ENCODE measurements around the gene HAAO. TPM values are rescaled to one million over a fixed set of nuclear protein-coding genes. Genes with fewer than 3 reads are reported as not detected.

HAAO gene
- total RNA-seq, 1 experiment from 2014 or later: 6.6 TPM

- no peak overlapping the region for H3K4me2 ChIP-seq (ENCODE audit: insufficient read depth, insufficient read length, low read length)
- peak; percentile 97 for TF ChIP-seq CTCF (conservative IDR thresholded peaks at IDR 0.05)
Observed at GRCh38 chr2:42828487-42829425, 36.4 kb upstream of the HAAO start.

More at GRCh38 chr2:42828487-42829425, 36.4 kb upstream of the HAAO start:
- Histone ChIP-seq H3K23me2 (ENCODE audit: insufficient read length, low read depth, low read length, poor library complexity, severe bottlenecking) (no peaks in the 10 kb centered on the region), H3K27ac (ENCODE audit: insufficient read length, low read depth, low read length) (no peak overlapping the region), H2AFZ (ENCODE audit: low read length) (no peak overlapping the region), H4K91ac (ENCODE audit: insufficient read length, low read depth, low read length) (no peak overlapping the region), H3K79me2 (ENCODE audit: insufficient read depth, low read length) (no peaks in the 10 kb centered on the region), H3K4me1 (ENCODE audit: insufficient read depth, low read length) (no peaks in the 10 kb centered on the region), H2BK120ac (ENCODE audit: low read depth, low read length, poor library complexity, severe bottlenecking) (no peak overlapping the region), H4K8ac (replicated peaks; ENCODE audit: insufficient read length, low read depth, low read length) (no peak overlapping the region), H3K9me3 (ENCODE audit: control insufficient read depth, low read depth, low read length) (no peaks in the 10 kb centered on the region), H3K9ac (ENCODE audit: extremely low read depth, insufficient read length, low read length) (no peak overlapping the region), H3K27me3 (ENCODE audit: insufficient read depth, low read length) (no peaks in the 10 kb centered on the region; the same call in 1 of the 2 replicates), H2BK20ac (ENCODE audit: low read depth, low read length, poor library complexity, severe bottlenecking) (no peak overlapping the region), H3K4ac (ENCODE audit: low read depth, low read length) (no peak overlapping the region), H2BK5ac (ENCODE audit: insufficient read length, low read length) (no peak overlapping the region), H4K5ac (ENCODE audit: insufficient read length, low read depth, low read length) (no peak overlapping the region), H2BK15ac (ENCODE audit: low read depth, low read length) (no peak overlapping the region), H3K14ac (ENCODE audit: insufficient read depth, low read length) (no peak overlapping the region), H3K23ac (ENCODE audit: insufficient read length, low read depth, low read length) (no peak overlapping the region), H3T11ph (ENCODE audit: low read length) (no peak overlapping the region), H4K20me1 (ENCODE audit: control insufficient read depth, insufficient read depth, insufficient read length) (no peaks in the 10 kb centered on the region), H3K18ac (ENCODE audit: insufficient read length, low read depth, low read length) (no peak overlapping the region), H2BK12ac (ENCODE audit: insufficient read length, low read depth, low read length) (no peak overlapping the region), H2AK5ac (ENCODE audit: insufficient read length, low read length) (no peak overlapping the region), H3K56ac (ENCODE audit: insufficient read length, low read depth, low read length) (no peak overlapping the region), H3K79me1 (ENCODE audit: insufficient read depth, low read depth, low read length, poor library complexity, severe bottlenecking) (no peaks in the 10 kb centered on the region)
- no CpG with 5 or more reads among the region's 12 CpGs for WGBS (ENCODE audit: extremely low coverage, insufficient read length, low lambda C conversion rate)
- Mint-ChIP-seq H3K9me3 (no peaks in the 10 kb centered on the region; a peak in 1 of 5 replicates), H3K36me3 (ENCODE audit: insufficient read depth in 1 of 3, low read depth in 3 of 3) (no peaks in the 10 kb centered on the region), H3K27me3 (ENCODE audit: low read depth) (peaks cover 21% of the 10 kb centered on the region), H3K27ac (no peak overlapping the region), H3K4me1 (peaks cover 15 to 16% of the 10 kb centered on the region in 2 experiments), H3K4me3 (no peak overlapping the region)
- DNase-seq: peak; percentile 86

Measured in H9 (cell line).